Erythroblast (primary cell): Measurements from ENCODE around the gene OSM.
A peak's percentile ranks its signal among the peaks of the same experiment; 100 is the strongest.
"Not testable (repeated sequence)": the region's sequence is repeated elsewhere in the genome, so short reads cannot be mapped to it uniquely, and the experiment has no call there.

Experiments used
- DNase-seq, 2 experiments: peaks; one replicate each; lab custom pipeline; 2025; lab: John Stamatoyannopoulos, UW
- GATA1 ChIP-seq: IDR thresholded peaks from 2 replicates; pipeline ENCODE4 v1.6.1; 2011; ENCODE audit warnings: low read depth, mild to moderate bottlenecking, control low read depth, low read length, moderate library complexity
- POLR2A ChIP-seq: IDR thresholded peaks from 2 replicates; pipeline ENCODE4 v1.6.1; 2011; ENCODE audit warnings: mild to moderate bottlenecking, low read length

OSM gene

DNA sequence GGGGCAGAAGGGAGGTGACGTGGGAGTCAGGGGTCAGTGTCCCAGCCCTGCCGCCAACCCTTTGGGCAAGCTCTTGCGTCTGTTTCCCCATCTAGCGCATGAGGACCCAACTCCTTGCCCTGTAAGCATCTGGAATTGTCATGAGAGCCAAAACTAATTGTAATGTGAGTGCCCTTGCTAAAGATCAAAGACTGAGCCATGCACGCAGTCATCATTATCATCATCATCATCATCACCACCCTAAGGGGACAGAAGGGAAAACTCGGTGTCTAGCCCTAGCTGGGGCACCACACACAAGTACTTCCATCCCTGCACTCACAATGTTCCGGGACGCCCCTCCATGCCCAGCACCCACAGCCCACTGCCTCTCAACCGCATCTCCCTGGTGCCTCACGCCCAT, 22.6 kb downstream of the OSM start:
- no peak for DNase-seq
- TF ChIP-seq GATA1 = no peak
- TF ChIP-seq POLR2A = no peak

DNA sequence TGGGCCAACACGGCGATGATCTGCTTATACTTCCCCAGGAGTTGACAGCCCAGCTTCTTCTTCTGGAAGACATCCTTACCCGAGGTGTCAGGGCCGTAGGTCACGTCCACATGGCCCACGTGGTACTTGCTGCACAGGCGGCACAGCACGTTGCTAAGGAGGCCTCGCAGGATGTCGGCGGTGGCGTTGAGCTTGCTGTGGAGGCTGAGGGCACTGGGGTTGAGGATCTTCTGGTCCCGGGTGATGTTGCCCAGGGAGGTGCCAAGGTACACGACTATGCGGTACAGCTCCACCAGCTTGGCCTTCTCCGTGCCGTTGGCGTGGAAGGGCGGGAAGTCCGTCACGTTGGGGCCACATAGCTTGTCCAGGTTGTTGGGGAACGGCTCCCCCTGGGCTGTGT, 23.0 kb downstream of the OSM start:
- TF ChIP-seq GATA1 (no peak), POLR2A (no peak)
- no peak for DNase-seq

DNA sequence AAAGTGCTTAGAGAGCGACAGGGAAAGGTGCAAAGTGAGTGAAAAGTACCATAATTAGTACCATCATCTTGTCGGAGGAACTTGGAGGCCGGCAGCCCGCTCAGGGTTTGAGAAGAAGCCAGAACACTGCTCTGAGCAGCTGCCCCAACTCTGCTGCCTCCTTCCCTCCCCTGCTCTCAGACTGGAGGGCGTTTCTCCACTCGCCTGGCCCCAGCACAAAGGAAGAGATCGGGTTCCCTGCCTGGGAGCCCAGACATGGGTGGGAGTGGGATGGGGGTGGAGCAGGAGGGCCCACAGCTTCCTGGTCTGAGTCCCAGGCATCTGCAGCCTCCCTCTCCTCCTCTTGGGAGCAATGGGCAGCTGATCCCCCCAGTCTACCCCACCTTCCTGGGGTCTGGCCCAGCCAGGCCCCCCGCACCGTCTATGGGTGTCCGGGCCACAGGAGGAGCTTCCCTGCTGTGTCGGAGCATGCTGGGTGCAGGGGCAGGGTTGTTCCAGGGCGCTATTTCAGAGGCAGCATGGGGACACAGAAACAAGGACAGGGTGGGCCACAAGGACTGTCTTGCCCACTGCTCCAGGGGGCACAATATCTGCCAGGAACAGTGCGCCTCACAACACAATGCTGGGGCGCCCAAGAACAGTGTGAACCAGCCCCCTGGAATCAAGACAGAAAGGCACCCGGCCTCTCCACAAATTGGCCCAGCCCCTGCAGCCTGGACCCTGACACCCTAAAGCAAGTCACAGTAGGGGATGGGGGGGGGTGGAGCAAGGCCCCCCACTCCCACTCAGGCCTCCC, 24.9 kb downstream of the OSM start:
- no peak for TF ChIP-seq GATA1
- TF ChIP-seq POLR2A = no peak
- DNase-seq = no peak

DNA sequence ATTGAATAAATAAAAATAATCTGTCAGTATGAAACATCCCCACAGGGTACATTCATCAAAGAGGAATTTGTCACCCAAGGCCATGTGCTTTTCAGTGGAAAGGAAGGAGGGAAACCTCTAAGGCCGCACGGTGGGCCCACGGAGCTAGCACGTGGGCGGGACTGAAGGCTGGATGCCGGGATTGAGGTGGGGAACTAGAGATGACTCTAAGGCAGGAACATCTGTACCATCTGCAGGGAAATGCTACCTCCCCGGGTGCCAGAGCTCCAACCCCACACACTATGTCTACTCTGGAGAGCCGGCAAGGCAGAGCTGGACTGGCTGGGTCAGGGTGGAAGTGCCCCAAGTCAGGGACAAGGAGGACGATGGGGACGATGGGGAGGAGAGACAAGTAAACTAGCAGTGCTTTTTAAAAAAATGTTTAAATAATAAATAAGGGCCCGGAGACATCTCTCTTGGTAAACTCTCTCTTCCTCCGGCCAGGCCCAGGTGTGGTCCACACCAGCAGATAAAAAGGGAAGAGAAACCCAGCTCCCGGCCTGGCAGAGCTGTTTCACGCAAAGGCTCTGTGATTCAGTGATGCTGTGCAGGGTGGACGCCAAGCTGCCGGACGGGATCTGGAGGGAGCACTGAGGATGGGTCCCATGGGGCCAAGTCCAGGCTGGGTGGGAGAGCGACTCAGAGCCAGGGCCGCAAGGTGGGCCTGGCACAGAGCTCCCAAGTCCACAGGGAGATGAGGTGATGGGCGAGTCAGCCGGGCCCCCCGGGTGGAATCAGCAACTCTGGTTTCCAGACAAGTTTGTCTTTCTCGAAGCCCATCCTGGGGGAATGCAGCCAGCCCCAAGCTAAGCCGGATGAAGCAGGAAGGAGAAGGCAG, 25.9 kb downstream of the OSM start:
- TF ChIP-seq GATA1 (no peak), POLR2A (no peak)
- no peak for DNase-seq

DNA sequence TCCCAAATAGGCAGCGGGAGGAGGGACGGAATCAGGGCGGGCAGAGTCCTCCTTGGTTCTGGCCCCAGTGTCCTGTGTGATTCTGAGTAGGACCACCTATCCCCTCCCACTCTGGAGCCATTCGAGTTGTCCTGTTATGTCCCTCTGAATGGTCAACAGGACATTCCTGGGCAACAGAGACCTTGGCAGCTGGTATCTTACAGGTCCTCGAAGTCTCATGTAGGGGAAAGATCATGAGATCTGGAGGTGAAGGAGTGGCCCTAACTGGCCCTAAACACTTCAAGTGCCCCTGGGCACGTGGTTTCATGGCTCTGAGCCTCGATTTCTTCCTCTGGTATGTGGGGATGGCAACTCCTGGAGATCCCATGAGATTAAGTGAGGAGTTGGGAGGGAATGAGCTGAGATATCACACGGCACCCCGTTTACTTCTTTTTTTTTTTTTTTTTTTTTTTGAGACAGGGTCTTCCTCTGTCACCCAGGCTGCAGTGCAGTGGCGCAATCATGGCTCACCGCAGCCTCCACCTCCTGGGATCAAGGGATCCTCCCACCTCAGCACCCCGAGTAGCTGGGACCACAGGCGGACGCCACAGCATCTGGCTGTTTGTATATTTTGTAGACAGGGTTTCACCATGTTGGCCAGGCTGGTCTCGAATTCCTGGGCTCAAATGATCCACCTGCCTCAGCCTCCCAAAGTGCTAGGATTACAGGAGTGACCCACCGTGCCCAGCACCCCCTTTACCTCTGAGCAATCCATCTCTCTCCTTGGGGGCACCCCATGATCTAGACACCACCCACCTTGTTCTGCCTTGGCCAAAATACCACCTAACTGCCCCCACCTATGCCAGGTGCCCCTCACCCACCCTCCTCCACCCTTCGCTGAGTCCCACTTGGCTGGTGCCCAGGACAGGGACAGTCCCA, 26.9 kb downstream of the OSM start:
- peak; percentile 16 for TF ChIP-seq POLR2A
- TF ChIP-seq GATA1 = no peak
- no peak for DNase-seq

DNA sequence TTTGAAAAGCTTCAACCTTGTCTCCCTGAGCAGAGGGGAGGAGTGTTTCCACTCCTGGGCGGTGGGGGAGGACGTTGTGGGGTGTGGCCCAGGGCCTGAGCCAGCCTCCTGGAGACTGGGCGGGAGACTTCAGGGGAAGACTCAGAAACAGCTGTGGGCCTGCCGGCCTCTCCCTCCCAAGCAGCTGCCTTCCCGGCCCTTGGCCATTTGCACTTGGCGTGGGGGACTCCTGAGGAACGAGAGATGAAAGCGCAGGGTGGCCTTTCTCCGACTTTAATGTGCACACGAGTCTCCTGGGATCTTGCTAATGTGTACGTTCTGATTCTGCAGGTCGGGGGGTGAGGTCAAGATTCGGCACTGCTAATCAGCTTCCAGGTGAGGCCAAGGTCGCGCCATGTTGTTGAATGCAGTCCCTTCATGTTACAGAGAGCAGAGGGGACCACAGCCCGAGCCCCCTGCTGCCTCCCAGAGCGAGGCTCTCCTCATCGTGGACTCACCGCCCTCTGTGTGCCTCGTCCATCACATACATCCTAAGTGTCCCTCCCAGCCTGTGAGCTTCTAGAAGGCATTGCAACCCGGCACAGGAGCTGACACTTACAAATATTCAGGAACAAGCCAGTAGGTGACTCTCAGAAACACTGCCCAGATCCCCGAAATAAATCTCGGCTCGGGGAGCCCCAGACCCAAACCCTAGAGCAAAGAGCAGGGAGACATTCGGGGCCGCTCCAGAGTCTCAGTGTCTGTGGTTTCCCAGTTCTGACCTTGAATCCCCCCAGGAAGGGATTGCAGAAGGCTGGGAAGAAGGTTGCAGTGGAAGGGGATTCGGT, 27.8 kb downstream of the OSM start:
- peak; percentile 31 to 50 for DNase-seq
- TF ChIP-seq GATA1 = no peak
- TF ChIP-seq POLR2A = no peak

DNA sequence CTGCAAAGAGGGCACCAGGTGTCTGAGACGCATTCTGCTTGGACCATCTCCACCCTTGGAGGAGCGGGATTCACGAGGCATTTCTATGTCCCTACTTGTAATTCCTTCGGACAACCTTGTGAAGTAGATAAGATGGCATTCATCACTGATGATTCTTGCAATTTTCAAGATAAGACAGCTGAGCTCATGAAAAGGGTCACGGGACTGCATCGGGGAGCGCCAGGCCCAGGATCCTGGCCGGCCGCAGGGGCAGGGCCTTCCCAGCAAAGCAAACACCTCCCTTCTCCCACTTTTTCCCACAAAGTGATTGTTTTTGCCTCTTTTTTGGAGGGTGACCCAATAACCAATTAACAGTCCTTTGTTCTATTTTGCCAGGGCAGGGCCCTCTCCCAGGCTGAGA, 28.5 kb downstream of the OSM start:
- no peak for TF ChIP-seq GATA1
- no peak for DNase-seq

DNA sequence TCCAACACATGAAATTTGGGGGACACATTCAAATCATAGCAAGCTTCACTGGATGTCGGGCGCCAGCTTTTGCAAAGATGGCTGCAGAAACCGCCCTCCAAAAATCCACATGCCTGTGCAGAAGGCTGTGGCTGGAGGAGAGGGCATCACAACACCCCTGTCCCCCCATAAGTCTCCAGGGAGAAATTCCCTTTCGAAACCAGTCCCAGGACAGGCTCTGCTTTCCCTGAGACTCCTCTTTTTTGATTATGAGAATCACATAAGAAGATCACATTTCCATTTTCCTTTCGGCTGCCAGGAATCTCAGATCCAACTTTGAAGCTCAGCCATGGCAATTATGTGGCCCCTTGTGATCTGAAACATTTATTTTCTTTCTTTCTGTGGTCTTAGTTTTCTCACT, 29.8 kb downstream of the OSM start:
- DNase-seq = no peak
- no peak for TF ChIP-seq POLR2A
- no peak for TF ChIP-seq GATA1

DNA sequence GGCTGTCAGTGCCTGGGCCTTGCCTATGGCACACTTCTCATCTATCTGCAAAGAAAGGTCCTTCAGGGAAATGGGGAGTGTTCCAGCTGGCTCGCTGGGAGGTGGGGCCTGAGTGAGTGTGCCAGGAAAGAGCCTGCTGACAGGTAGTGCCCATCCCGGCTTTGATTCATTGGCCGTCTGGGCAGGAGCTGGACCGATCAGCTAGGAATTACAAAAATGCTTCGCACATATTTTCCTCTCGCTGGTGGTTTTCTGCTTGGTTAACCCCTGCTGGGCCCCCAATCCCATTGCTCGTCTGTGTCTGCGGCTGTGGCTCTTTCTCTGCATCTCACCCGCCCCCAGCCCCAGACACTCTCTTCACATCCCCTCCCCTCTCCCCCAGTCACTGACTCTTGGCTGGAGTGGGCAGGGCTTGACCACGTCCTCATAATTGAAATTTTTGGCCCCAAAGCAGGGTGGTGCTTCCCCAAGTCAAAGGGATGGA, 30.9 kb downstream of the OSM start:
- TF ChIP-seq GATA1 (no peak), POLR2A (no peak)
- DNase-seq = no peak

DNA sequence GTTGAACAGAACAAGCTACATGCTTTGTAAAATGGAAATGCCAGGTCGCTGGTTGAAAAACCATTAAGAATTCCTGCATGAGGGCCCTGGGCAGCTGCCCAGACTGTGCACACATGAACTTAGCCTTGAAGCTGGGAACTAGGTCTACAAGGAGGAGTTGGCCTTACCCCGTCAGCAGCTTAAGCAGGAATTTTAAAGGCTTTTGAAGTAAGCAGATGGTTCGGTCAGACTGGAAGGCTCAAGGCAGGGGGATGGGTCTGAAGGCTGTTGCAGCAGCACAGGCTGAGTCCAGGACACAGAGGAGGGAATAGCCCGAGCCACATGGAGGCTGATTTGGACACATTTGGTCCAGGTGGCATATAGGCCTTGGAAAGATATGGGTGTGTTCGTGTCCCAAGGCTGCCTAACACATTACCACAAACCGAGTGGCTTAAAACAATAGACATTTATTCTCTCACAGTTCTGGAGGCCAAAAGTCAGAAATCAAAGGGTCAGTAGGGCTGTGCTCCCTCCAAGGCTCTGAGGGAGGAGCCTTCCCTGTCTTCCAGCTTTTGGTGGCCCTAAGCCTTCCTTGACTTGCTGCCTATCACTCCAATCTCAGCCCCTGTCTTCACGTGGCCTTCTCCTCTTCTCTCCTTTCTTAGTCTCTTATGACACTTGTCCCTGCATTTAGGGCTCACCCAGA, 31.7 kb downstream of the OSM start:
- TF ChIP-seq POLR2A (no peak), GATA1 (no peak)
- no peak for DNase-seq

DNA sequence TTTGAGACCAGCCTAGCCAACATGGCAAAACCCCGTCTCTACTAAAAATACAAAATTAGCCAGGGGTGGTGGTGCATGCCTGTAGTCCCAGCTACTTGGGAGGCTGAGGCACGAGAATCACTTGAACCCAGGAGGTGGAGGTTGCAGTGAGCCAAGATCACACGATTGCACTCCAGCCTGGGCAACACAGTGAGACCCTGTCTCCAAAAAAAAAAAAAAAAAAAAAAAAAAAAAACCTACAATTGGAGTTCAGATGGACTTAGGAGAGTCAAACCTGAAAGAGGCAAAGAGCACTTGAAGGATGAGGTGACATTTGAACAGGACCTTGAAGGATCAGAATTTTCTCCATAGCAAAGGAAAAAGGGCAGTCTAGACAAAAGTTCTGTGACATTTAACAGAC, 32.3 kb downstream of the OSM start:
- not testable (repeated sequence) for DNase-seq

DNA sequence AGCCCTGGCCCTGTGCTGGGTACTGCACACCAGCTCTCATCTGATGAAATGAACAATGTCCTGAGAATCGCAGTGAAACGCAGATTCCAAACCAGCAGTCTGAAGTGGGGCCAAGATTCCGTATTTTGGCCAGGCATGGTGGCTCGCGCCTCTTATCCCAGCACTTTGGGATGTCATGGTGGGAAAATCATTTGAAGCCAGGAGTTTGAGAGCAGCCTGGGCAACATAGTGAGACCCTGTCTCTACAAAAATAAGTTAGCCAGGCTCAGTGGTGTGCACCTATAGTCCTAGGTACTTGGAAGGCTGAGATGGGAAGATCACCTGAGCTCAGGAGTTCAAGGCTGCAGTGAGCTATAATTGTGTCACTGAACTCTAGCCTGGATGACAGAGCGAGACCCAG, 33.1 kb downstream of the OSM start:
- TF ChIP-seq POLR2A (no peak), GATA1 (no peak)
- no peak for DNase-seq
